H9 (cell line): Measurements from ENCODE around the gene AGK. TPM values are rescaled to one million over a fixed set of nuclear protein-coding genes. Genes with fewer than 3 reads are reported as not detected.

Experiments used
- DNase-seq: peaks from one replicate; pipeline ENCODE4 v3.0.0-alpha.2; 2017
- H2AFZ ChIP-seq: one replicate; pipeline ENCODE4 v1.6.1; 2013; ENCODE audit warnings: mild to moderate bottlenecking, low read length, control low read depth, moderate library complexity
- H2AK5ac ChIP-seq: 2 replicates; pipeline ENCODE4 v1.6.1; 2013; ENCODE audit warnings: low read length, control low read depth, mixed read lengths; ENCODE audit not compliant: insufficient read length
- H2BK120ac ChIP-seq: one replicate; pipeline ENCODE4 v1.6.1; 2013; ENCODE audit warnings: low read depth, mild to moderate bottlenecking, low read length, control low read depth, inconsistent platforms; ENCODE audit not compliant: poor library complexity, severe bottlenecking
- H2BK12ac ChIP-seq: 2 replicates; pipeline ENCODE4 v1.6.1; 2013; ENCODE audit warnings: low read length, control low read depth, mixed read lengths, low read depth; ENCODE audit not compliant: insufficient read length
- H2BK15ac ChIP-seq: 2 replicates; pipeline ENCODE4 v1.6.1; 2013; ENCODE audit warnings: low read depth, low read length, control low read depth
- H2BK20ac ChIP-seq: one replicate; pipeline ENCODE4 v1.6.1; 2013; ENCODE audit warnings: low read depth, mild to moderate bottlenecking, low read length, control low read depth, inconsistent platforms; ENCODE audit not compliant: poor library complexity, severe bottlenecking
- H2BK5ac ChIP-seq: 2 replicates; pipeline ENCODE4 v1.6.1; 2013; ENCODE audit warnings: low read length, control low read depth, mixed read lengths; ENCODE audit not compliant: insufficient read length
- H3K14ac ChIP-seq: 2 replicates; pipeline ENCODE4 v1.6.1; 2013; ENCODE audit warnings: low read length, control low read depth; ENCODE audit not compliant: insufficient read depth
- H3K18ac ChIP-seq: 2 replicates; pipeline ENCODE4 v1.6.1; 2013; ENCODE audit warnings: low read depth, mild to moderate bottlenecking, mixed read lengths, low read length, control low read depth; ENCODE audit not compliant: insufficient read length
- H3K23ac ChIP-seq: 2 replicates; pipeline ENCODE4 v1.6.1; 2013; ENCODE audit warnings: low read length, control low read depth, mixed read lengths, low read depth; ENCODE audit not compliant: insufficient read length
- H3K23me2 ChIP-seq: 2 replicates; pipeline ENCODE4 v1.6.1; 2013; ENCODE audit warnings: low read depth, mild to moderate bottlenecking, mixed read lengths, low read length, control low read depth; ENCODE audit not compliant: insufficient read length, poor library complexity, severe bottlenecking
- H3K27ac ChIP-seq: 2 replicates; pipeline ENCODE4 v1.5.1; 2013; ENCODE audit warnings: low read length, control low read depth, mixed read lengths, low read depth; ENCODE audit not compliant: insufficient read length
- H3K27me3 ChIP-seq: 2 replicates; pipeline ENCODE4 v1.6.1; 2013; ENCODE audit warnings: low read length, control low read depth, inconsistent platforms; ENCODE audit not compliant: insufficient read depth
- H3K4ac ChIP-seq: 2 replicates; pipeline ENCODE4 v1.6.1; 2013; ENCODE audit warnings: low read depth, mild to moderate bottlenecking, control low read depth, inconsistent platforms, low read length, moderate library complexity
- H3K4me1 ChIP-seq: 2 replicates; pipeline ENCODE4 v1.6.1; 2013; ENCODE audit warnings: low read length, control low read depth, inconsistent platforms; ENCODE audit not compliant: insufficient read depth
- H3K4me2 ChIP-seq: 2 replicates; pipeline ENCODE4 v1.6.1; 2013; ENCODE audit warnings: low read length, control low read depth, mixed read lengths; ENCODE audit not compliant: insufficient read length, insufficient read depth
- H3K56ac ChIP-seq: 2 replicates; pipeline ENCODE4 v1.6.1; 2013; ENCODE audit warnings: low read depth, mild to moderate bottlenecking, mixed read lengths, low read length, control low read depth; ENCODE audit not compliant: insufficient read length
- H3K79me1 ChIP-seq: 2 replicates; pipeline ENCODE4 v1.6.1; 2013; ENCODE audit warnings: low read depth, mild to moderate bottlenecking, moderate library complexity, low read length, control low read depth, inconsistent platforms; ENCODE audit not compliant: insufficient read depth, poor library complexity, severe bottlenecking
- H3K79me2 ChIP-seq: 2 replicates; pipeline ENCODE4 v1.6.1; 2013; ENCODE audit warnings: low read length, control low read depth, inconsistent platforms; ENCODE audit not compliant: insufficient read depth
- H3K9ac ChIP-seq: 2 replicates; pipeline ENCODE4 v1.6.1; 2013; ENCODE audit warnings: low read length, control low read depth, mixed read lengths; ENCODE audit not compliant: insufficient read length; ENCODE audit errors: extremely low read depth
- H3K9me3 ChIP-seq: one replicate; pipeline ENCODE4 v1.6.1; 2013; ENCODE audit warnings: low read depth, low read length, inconsistent platforms; ENCODE audit not compliant: control insufficient read depth
- H3T11ph ChIP-seq: one replicate; pipeline ENCODE4 v1.6.1; 2013; ENCODE audit warnings: mild to moderate bottlenecking, low read length, control low read depth, inconsistent platforms
- H4K20me1 ChIP-seq: one replicate; pipeline ENCODE4 v1.6.1; 2013; ENCODE audit not compliant: control insufficient read depth, insufficient read length, insufficient read depth
- H4K5ac ChIP-seq: 2 replicates; pipeline ENCODE4 v1.6.1; 2013; ENCODE audit warnings: low read depth, mild to moderate bottlenecking, mixed read lengths, low read length, control low read depth; ENCODE audit not compliant: insufficient read length
- H4K8ac ChIP-seq: replicated peaks from 2 replicates; pipeline ENCODE4 v1.6.1; 2013; ENCODE audit warnings: low read length, control low read depth, mixed read lengths, low read depth; ENCODE audit not compliant: insufficient read length
- H4K91ac ChIP-seq: 2 replicates; pipeline ENCODE4 v1.6.1; 2013; ENCODE audit warnings: low read depth, mild to moderate bottlenecking, moderate library complexity, mixed read lengths, low read length, control low read depth; ENCODE audit not compliant: insufficient read length
- H3K27ac Mint-ChIP-seq, 3 experiments: 2 replicates in 2 of 3; 3 replicates in 1 of 3; pipeline ENCODE4 v1.8.0; 2020 to 2021; ENCODE audit warnings: mixed read lengths in 3 of 3, mild to moderate bottlenecking in 1 of 3, moderate library complexity in 1 of 3
- H3K27me3 Mint-ChIP-seq: 2 replicates; pipeline ENCODE4 v1.8.0; 2021; ENCODE audit warnings: low read depth, mild to moderate bottlenecking, moderate library complexity, mixed read lengths
- H3K36me3 Mint-ChIP-seq, 3 experiments: 2 replicates in 2 of 3; 3 replicates in 1 of 3; pipeline ENCODE4 v1.8.0; 2020 to 2021; ENCODE audit warnings: low read depth in 3 of 3, mixed read lengths in 3 of 3; ENCODE audit not compliant: insufficient read depth in 1 of 3
- H3K4me1 Mint-ChIP-seq, 2 experiments: 2 replicates each; pipeline ENCODE4 v1.8.0; 2020; ENCODE audit warnings: mixed read lengths in 2 of 2
- H3K4me3 Mint-ChIP-seq, 2 experiments: 2 replicates in 1 of 2; 3 replicates in 1 of 2; pipeline ENCODE4 v1.8.0; 2020 to 2021; ENCODE audit warnings: mild to moderate bottlenecking in 2 of 2, mixed read lengths in 2 of 2, moderate library complexity in 1 of 2
- H3K9me3 Mint-ChIP-seq, 2 experiments: 2 replicates in 1 of 2; 3 replicates in 1 of 2; pipeline ENCODE4 v1.8.0; 2020; ENCODE audit warnings: mild to moderate bottlenecking in 2 of 2, mixed read lengths in 2 of 2, moderate library complexity in 1 of 2
- WGBS: extraction: QIAGEN DNeasy Blood & Tissue Kit; methylation state at CpG from one replicate; pipeline ENCODE4 v1.1.7; 2013; ENCODE audit warnings: missing lambda C conversion rate, low lambda C conversion rate, mixed read lengths; ENCODE audit not compliant: insufficient read length; ENCODE audit errors: extremely low coverage; 5-methylcytosine and 5-hydroxymethylcytosine counted together
- total RNA-seq: library from RNA; stranded (reverse); gene quantifications from 2 replicates; pipeline ENCODE4 v1.2.1, GENCODE V29; 2021
- TF ChIP-seq, protein P1 (sequence below): fragments of 200-600 bp; sonication (generic); conservative IDR thresholded peaks from 3 replicates; pipeline ENCODE4 v1.8.0; 2021; ENCODE audit warnings: antibody characterized with exemption, mild to moderate bottlenecking

The AGK gene
- total RNA-seq, 1 experiment from 2014 or later, result 35.1 TPM

DNA sequence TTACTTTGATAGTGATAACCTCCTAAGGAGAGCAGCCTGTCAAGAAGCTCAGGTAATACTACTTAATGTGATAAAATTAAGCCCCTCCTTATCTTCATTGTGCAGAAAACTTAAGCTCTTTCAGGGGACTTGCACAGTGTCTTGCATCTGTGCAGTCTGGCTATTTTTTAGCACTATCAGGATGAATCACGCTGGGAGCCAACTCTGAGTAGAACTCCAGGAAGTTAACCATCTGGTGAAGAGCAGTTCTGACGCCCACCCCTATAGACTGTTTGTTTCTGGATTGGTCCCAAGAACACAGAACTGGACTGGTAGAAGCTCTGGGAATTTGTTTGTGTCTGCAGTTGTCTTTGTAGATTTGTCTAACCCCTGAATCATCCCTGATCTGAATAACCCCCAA, 41.9 kb downstream of the AGK start:
- Histone ChIP-seq H3K4me2 (no peak overlapping the region), H4K20me1 (no peaks in the 10 kb centered on the region), H3K9ac (no peak overlapping the region), H4K91ac (no peak overlapping the region), H3K18ac (no peak overlapping the region), H3K79me2 (no peaks in the 10 kb centered on the region), H2BK120ac (no peak overlapping the region), H4K8ac (no peak overlapping the region), H3T11ph (no peak overlapping the region), H2BK5ac (no peak overlapping the region), H3K27me3 (no peaks in the 10 kb centered on the region), H3K14ac (no peak overlapping the region), H3K4me1 (no peaks in the 10 kb centered on the region; the same call in 1 of the 2 replicates), H4K5ac (no peak overlapping the region), H3K56ac (no peak overlapping the region), H2AK5ac (no peak overlapping the region), H2AFZ (no peak overlapping the region), H3K23me2 (no peaks in the 10 kb centered on the region), H3K23ac (no peak overlapping the region), H2BK20ac (no peak overlapping the region), H2BK12ac (no peak overlapping the region), H3K4ac (no peak overlapping the region), H3K27ac (no peak overlapping the region), H2BK15ac (no peak overlapping the region), H3K9me3 (no peaks in the 10 kb centered on the region), H3K79me1 (no peaks in the 10 kb centered on the region)
- Mint-ChIP-seq H3K27ac (peak overlapping the region in 1 of 3 experiments; percentile 14; a peak in 1 of 7 replicates), H3K4me3 (no peak overlapping the region), H3K27me3 (no peaks in the 10 kb centered on the region), H3K4me1 (peaks cover 20% of the 10 kb centered on the region in 2 experiments), H3K9me3 (no peaks in the 10 kb centered on the region), H3K36me3 (peaks cover 12 to 30% (median 28%) of the 10 kb centered on the region in 3 experiments)
- no peak for DNase-seq
- WGBS, result no CpG with 5 or more reads among the region's 2 CpGs
- TF ChIP-seq, protein P1, sequence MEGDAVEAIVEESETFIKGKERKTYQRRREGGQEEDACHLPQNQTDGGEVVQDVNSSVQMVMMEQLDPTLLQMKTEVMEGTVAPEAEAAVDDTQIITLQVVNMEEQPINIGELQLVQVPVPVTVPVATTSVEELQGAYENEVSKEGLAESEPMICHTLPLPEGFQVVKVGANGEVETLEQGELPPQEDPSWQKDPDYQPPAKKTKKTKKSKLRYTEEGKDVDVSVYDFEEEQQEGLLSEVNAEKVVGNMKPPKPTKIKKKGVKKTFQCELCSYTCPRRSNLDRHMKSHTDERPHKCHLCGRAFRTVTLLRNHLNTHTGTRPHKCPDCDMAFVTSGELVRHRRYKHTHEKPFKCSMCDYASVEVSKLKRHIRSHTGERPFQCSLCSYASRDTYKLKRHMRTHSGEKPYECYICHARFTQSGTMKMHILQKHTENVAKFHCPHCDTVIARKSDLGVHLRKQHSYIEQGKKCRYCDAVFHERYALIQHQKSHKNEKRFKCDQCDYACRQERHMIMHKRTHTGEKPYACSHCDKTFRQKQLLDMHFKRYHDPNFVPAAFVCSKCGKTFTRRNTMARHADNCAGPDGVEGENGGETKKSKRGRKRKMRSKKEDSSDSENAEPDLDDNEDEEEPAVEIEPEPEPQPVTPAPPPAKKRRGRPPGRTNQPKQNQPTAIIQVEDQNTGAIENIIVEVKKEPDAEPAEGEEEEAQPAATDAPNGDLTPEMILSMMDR, result no peak
